Stimulated activated CD4-positive, alpha-beta T cell treated with anti-CD3 and anti-CD28 coated beads, Interleukin-4, amount 100 ng/mL, for 4 hours (primary cell): ENCODE data around the gene RPS6KA1.
"Not testable (repeated sequence)": the region's sequence is repeated elsewhere in the genome, so short reads cannot be mapped to it uniquely, and the experiment has no call there.

ENCODE experiments used
- DNase-seq, 2 experiments: peaks; one replicate each; pipeline ENCODE4 v3.0.0-alpha.2; 2020

The RPS6KA1 gene

DNA sequence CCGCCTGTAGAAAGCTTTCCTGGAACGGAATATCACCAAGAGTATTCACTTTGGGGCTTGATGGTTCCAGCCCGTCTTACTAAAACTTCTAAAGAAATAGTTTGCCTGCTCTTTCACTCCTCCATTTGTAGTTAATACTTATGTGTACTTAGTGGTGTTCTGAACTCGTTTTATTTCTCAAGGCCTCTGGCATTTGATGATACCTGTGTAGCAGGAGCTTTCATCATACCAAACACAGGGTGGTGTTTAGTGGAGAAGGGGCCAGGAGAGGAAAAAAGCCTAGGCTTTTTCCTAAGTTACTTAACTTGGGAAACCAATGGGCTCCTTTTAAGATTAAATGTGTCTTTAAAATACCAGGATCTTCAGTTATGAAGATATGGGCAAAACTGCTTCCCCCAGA lies 74.3 kb downstream of the RPS6KA1 start:
- no peak for DNase-seq

DNA sequence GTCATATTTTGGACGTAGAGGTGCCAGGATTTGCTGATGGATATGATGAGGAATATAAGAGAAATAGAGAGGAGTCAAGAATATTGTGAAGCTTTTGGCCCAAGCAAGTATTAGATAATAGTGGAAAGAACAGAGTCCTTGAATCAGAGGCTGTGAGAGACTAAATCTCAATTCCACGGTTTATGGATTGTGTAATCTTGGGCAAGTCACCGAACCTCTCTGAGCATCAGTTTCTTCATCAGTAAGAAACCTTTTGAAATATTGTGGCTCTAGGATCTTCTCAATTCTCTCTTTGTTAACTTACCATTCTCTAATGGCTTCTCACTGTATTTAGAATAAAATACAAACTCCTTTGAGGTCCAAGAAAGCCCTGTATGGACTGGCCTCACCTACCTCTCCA lies 77.6 kb downstream of the RPS6KA1 start:
- no peak for DNase-seq

DNA sequence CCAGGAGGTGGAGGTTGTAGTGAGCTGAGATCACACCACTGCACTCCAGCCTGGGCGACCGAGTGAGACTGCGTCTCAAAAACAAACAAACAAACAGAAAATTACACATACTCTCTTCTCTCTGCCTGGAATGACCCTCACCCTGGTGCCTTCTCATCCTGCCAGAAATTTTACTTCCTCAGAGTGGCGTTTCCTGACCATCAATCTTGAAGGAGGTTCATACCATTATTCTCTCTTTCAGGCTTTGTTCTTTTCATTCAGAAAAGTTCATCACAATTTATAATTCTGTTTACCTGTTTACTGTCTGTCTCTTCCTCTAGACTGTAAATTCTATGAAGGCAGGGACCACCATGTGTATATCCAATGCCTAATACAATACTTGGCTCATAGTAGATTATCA lies 79.3 kb downstream of the RPS6KA1 start:
- no peak for DNase-seq

DNA sequence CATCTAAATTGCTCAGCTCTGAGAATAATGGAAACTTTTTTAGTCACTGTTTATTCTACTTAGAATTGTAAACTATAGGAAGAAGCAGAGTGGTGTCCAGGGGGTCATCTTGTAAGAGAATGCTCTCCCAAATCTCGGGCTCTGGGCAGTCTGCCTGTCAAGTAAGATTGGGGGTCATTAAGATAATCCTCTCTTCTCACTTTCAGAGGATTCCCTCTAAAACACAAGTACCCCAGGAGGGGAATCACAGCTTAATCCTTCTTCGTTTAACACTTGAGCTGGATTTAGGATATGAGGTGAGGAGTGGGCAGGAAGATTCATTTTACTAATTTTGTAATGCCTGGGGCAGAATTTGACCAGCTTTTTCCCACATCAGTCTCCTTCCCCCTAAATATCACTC lies 81.2 kb downstream of the RPS6KA1 start:
- no peak for DNase-seq

DNA sequence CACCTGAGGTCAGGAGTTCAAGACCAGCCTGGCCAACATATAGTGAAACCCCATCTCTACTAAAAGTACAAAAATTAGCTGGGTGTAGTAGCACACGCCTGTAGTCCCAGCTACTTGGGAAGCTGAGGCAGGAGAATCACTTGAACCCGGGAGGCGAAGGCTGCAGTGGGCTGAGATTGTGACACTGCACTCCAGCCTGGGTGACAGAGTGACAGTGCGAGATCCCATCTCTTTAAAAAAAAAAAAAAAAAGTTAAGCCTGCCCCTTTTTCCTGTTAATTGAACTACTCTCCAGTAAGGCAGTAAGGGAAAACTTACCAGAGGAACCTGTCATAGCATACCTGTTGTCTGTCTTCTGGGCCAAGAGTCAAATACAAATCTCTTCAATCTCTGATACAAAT lies 83.1 kb downstream of the RPS6KA1 start:
- DNase-seq, result not testable (repeated sequence)

DNA sequence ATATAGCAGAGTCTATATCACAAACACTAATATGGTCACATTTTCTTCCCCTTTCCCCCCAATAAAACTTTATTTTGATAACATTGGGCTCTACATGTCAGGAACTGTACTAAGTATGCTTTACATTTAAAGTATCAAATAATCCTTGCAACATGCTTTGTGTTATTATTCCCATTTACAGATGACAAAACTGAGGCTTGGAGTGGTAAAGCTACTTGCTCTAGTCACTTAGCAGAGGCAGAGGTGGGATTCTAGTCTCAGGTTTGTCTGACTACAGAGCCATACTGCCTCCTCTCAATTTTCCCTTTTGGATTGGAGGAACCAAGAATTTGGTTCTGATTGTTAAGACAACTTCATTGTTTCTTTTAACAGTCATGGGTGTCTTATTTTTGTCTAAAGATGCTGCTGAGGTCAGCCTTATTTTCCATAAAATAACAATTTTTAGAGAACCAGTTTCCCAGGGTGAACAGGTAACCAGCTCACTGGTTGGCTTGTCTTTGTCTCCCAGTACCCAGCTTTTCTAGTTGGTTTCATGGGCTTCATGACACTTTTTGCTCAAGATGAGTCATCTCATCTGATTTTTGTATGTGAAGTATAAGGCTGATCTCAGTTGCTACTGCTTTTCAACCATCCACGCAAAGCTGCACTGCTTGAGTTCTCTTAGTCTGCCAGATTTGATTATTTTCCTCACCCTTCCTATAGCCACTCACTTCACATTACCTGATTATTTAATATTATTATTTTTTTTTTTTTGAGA lies 85.3 kb downstream of the RPS6KA1 start:
- DNase-seq, result no peak

DNA sequence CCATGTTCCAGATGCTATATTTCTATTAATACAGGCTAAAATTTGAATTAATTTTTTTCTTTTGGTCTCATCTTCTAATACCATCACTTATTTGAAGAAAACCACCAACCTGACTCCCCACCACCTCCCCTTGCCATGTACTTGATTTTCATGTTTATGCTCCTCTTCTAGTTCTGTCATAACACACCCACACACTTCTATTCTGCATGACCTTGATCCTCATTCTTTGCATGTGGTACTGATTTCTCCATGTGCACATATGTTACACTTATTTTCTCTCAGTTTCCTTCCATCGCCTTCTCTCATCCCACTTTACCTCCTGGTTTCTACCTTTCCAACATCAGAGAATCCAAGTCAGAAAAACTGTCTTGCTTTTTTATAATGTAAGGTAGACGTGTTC lies 87.3 kb downstream of the RPS6KA1 start:
- DNase-seq, result no peak

DNA sequence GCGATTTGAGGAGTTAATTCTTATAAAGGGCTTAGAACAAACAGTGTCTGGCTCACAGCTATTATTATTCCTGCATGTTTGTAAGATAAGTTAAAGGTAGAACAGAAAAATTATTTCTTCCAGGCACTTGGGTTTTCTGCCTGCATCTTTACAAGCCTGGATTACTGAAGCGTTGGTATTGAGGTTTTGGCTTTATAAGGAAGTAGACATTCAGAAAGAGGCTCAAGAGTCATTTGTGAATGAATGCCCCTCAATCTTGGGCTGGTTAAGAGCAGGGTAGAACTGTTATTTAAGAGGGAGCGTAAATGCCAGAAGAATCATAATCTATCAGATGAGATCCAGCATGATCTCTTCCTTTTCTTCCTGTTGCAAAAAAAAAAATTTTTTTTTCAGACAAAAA lies 89.0 kb downstream of the RPS6KA1 start:
- DNase-seq, result no peak
